Lung (tissue), 12 donors: ENCODE data around the gene C2orf49. TPM values are rescaled to one million over a fixed set of nuclear protein-coding genes. Genes with fewer than 3 reads are reported as not detected.
"Not testable (repeated sequence)": the region's sequence is repeated elsewhere in the genome, so short reads cannot be mapped to it uniquely, and the experiment has no call there.

Experiments
- ATAC-seq: fragments of 200-7000 bp; cut with Tn5 transposase; one replicate; pipeline ENCODE4 v1.9.1; 2020; ENCODE audit warnings: moderate number of reproducible peaks; ENCODE audit not compliant: insufficient read depth, low FRiP score
- DNase-seq, 3 donors: peaks; one replicate each; pipeline ENCODE4 v3.0.0-alpha.2; 2013 to 2017
- H3K27ac ChIP-seq, 2 donors: one replicate each; pipeline ENCODE4 v1.5.1; 2013; ENCODE audit warnings: mild to moderate bottlenecking in 2 of 2, moderate library complexity in 2 of 2, control low read depth in 1 of 2, inconsistent platforms in 1 of 2, low read depth in 1 of 2, low read length in 1 of 2
- H3K27me3 ChIP-seq, 3 donors: one replicate each; pipeline ENCODE4 v1.5.1; 2013; ENCODE audit warnings: low read length in 2 of 3; ENCODE audit not compliant: control insufficient read depth in 3 of 3, insufficient read depth in 3 of 3
- H3K36me3 ChIP-seq, 4 donors: one replicate each; pipeline ENCODE4 v1.5.1; 2013; ENCODE audit warnings: low read length in 4 of 4, mild to moderate bottlenecking in 1 of 4, moderate library complexity in 1 of 4; ENCODE audit not compliant: control insufficient read depth in 4 of 4, insufficient read depth in 4 of 4
- H3K4me1 ChIP-seq, 5 donors: one replicate each; pipeline ENCODE4 v1.5.1; 2013; ENCODE audit warnings: low read length in 5 of 5, mild to moderate bottlenecking in 2 of 5, moderate library complexity in 1 of 5; ENCODE audit not compliant: control insufficient read depth in 5 of 5, insufficient read depth in 5 of 5
- H3K4me3 ChIP-seq: one replicate; pipeline ENCODE4 v1.5.1; 2013; ENCODE audit warnings: mild to moderate bottlenecking, control low read depth, moderate library complexity
- H3K9ac ChIP-seq, 2 donors: one replicate each; pipeline ENCODE4 v1.5.1; 2013; ENCODE audit warnings: low read length in 2 of 2, control low read depth in 1 of 2; ENCODE audit not compliant: insufficient read depth in 1 of 2
- H3K9me3 ChIP-seq, 4 donors: one replicate each; pipeline ENCODE4 v1.5.1; 2013; ENCODE audit warnings: low read length in 3 of 4, mild to moderate bottlenecking in 1 of 4, moderate library complexity in 1 of 4; ENCODE audit not compliant: control insufficient read depth in 4 of 4, insufficient read depth in 3 of 4
- CTCF ChIP-seq: IDR thresholded peaks from 2 replicates; pipeline ENCODE4 v1.5.1; 2012; ENCODE audit warnings: mild to moderate bottlenecking; ENCODE audit errors: control extremely low read depth, extremely low read depth
- WGBS, 2 donors: extraction: QIAGEN DNeasy Blood & Tissue Kit; methylation state at CpG; one replicate each; pipeline ENCODE4 v1.1.7; 2013; 5-methylcytosine and 5-hydroxymethylcytosine counted together
- polyA plus RNA-seq, 2 donors: library from polyadenylated mRNA; stranded (reverse); fragments of 200-250 nt; gene quantifications; one replicate each; pipeline ENCODE4 v1.2.1, GENCODE V29; 2013
- total RNA-seq, 2 donors: library from RNA; depleted of rRNA in 1 of 2; stranded (reverse); fragments of >200 nt in 1 of 2; gene quantifications; one replicate each; pipeline ENCODE4 v1.2.1, GENCODE V29; 2014 to 2021
- donor health status: control.
- donor health status: control.
- donor health status: Bipolar disorder and iron deficiency.
- donor health status: healthy.
- donor health status: DM: yes; HTN: yes; CAD: no.

Gene C2orf49
- total and polyA plus RNA-seq, 4 donors, result 7.6 to 18.7 (median 10.7) TPM

GRCh38 chr2:105324101-105324500 lies 13.2 kb upstream of the C2orf49 start:
- Histone ChIP-seq H3K9ac (no peak overlapping the region), H3K9me3 (no peaks in the 10 kb centered on the region), H3K36me3 (peaks cover 0 to 4% (median 0%) of the 10 kb centered on the region in 4 donors), H3K27ac (no peak overlapping the region), H3K4me1 (peaks cover 3 to 9% (median 6%) of the 10 kb centered on the region in 5 donors), H3K4me3 (no peak overlapping the region), H3K27me3 (no peaks in the 10 kb centered on the region)
- no peak for DNase-seq
- no peak for TF ChIP-seq CTCF
- 47 to 68% methylated on average over 4 of the region's 4 CpGs for WGBS, 2 donors
- ATAC-seq, result no peak

- 34 to 73% methylated on average over 4 of the region's 4 CpGs for WGBS, 2 donors
- no peak for TF ChIP-seq CTCF
- H3K9me3 ChIP-seq, result no peaks in the 10 kb centered on the region
- H3K27me3 ChIP-seq, result no peaks in the 10 kb centered on the region
- no peak overlapping the region for H3K27ac ChIP-seq
- no peak for DNase-seq
- peaks cover 0 to 4% (median 0%) of the 10 kb centered on the region in 4 donors for H3K36me3 ChIP-seq
- no peak overlapping the region for H3K9ac ChIP-seq
- ATAC-seq, result no peak
- H3K4me3 ChIP-seq, result no peak overlapping the region
- peaks cover 3 to 9% (median 6%) of the 10 kb centered on the region in 5 donors for H3K4me1 ChIP-seq
These were observed 12.6 kb upstream of the C2orf49 start for GRCh38 chr2:105324732-105325131.

GRCh38 chr2:105325389-105325963 lies 11.9 kb upstream of the C2orf49 start:
- TF ChIP-seq CTCF, result no peak
- WGBS, 2 donors, result 22 to 62% methylated on average over 3 of the region's 3 CpGs
- H3K9ac ChIP-seq, result no peak overlapping the region

GRCh38 chr2:105327271-105327670 lies 10.1 kb upstream of the C2orf49 start:
- peaks cover 4 to 11% (median 8%) of the 10 kb centered on the region in 5 donors for H3K4me1 ChIP-seq
- not testable (repeated sequence) for H3K4me3 ChIP-seq, H3K9ac ChIP-seq, H3K9me3 ChIP-seq, H3K27me3 ChIP-seq, ATAC-seq, DNase-seq, H3K36me3 ChIP-seq, H3K27ac ChIP-seq
- 91 to 93% methylated on average over 3 of the region's 3 CpGs for WGBS, 2 donors

More at GRCh38 chr2:105325389-105325963, 11.9 kb upstream of the C2orf49 start:
- H3K27ac ChIP-seq, result no peak overlapping the region
- ATAC-seq (no peak), DNase-seq (no peak)
- H3K4me1 ChIP-seq, result peaks cover 4 to 10% (median 9%) of the 10 kb centered on the region in 5 donors
- no peaks in the 10 kb centered on the region for H3K27me3 ChIP-seq
- H3K36me3 ChIP-seq, result peaks cover 0 to 4% (median 0%) of the 10 kb centered on the region in 4 donors
- H3K9me3 ChIP-seq, result no peaks in the 10 kb centered on the region
- H3K4me3 ChIP-seq, result no peak overlapping the region
